SK-N-SH (cell line): ENCODE measurements around the gene PPP1R15B. TPM values are rescaled to one million over a fixed set of nuclear protein-coding genes. Genes with fewer than 3 reads are reported as not detected.

Source experiments
- CTCF ChIA-PET: fragments of 300-600, 350-600 bp; formaldehyde crosslinking; extraction: SDS; loops from one replicate; lab custom pipeline; 2021; lab: Yijun Ruan, JAX
- POLR2A ChIA-PET: fragments of 350-600 bp; sonication (Branson Sonifier 250); formaldehyde crosslinking; extraction: SDS; loops from one replicate; lab custom pipeline; 2020; ENCODE audit warnings: antibody characterized with exemption, inconsistent platforms; lab: Yijun Ruan, JAX
- DNase-seq: peaks from one replicate; pipeline ENCODE4 v3.0.0; 2012
- H2AFZ ChIP-seq: fragments of 200-600 bp; sonication (generic); 2 replicates; pipeline ENCODE4 v1.8.1; 2016; ENCODE audit warnings: antibody characterized with exemption, mild to moderate bottlenecking, low read depth
- H3F3A ChIP-seq: fragments of 200-600 bp; sonication (generic); replicated peaks from 2 replicates; pipeline ENCODE3; 2016; ENCODE audit warnings: antibody characterized with exemption, mild to moderate bottlenecking; ENCODE audit not compliant: insufficient read depth
- H3K27ac ChIP-seq, 2 experiments: fragments of 200-500 bp in 1 of 2; fragments of 200-600 bp in 1 of 2; sonication (Bioruptor generic) in 1 of 2; sonication (generic), shearing (Covaris generic) in 1 of 2; 2 replicates each; pipeline versions ENCODE4 v1.5.1 to v1.6.1; 2014 to 2016; ENCODE audit warnings: low read depth in 2 of 2, inconsistent platforms in 1 of 2, low read length in 1 of 2, mild to moderate bottlenecking in 1 of 2, mixed read lengths in 1 of 2
- H3K27me3 ChIP-seq: fragments of 200-600 bp; sonication (generic), shearing (Covaris generic); 2 replicates; pipeline ENCODE4 v1.6.1; 2016; ENCODE audit warnings: mixed run types; ENCODE audit not compliant: insufficient read depth
- H3K36me3 ChIP-seq, 2 experiments: fragments of 200-500 bp in 1 of 2; fragments of 200-600 bp in 1 of 2; sonication (Bioruptor generic) in 1 of 2; sonication (generic) in 1 of 2; replicated peaks in 1 of 2; 2 replicates each; pipeline versions ENCODE3 to v1.5.1; 2014 to 2016; ENCODE audit warnings: low read length in 1 of 2, mild to moderate bottlenecking in 1 of 2; ENCODE audit not compliant: insufficient read depth in 2 of 2, control insufficient read depth in 1 of 2
- H3K4me1 ChIP-seq, 2 experiments: fragments of 200-500 bp in 1 of 2; fragments of 200-600 bp in 1 of 2; sonication (Bioruptor generic) in 1 of 2; sonication (generic), shearing (Covaris generic) in 1 of 2; 2 replicates each; pipeline versions ENCODE4 v1.5.1 to v1.6.1; 2014 to 2016; ENCODE audit warnings: low read depth in 1 of 2, low read length in 1 of 2, mixed run types in 1 of 2; ENCODE audit not compliant: insufficient read depth in 2 of 2, control insufficient read depth in 1 of 2
- H3K4me2 ChIP-seq: fragments of 200-600 bp; sonication (generic), shearing (Covaris generic); 2 replicates; pipeline ENCODE4 v1.6.1; 2017; ENCODE audit warnings: mixed run types
- H3K4me3 ChIP-seq, 2 experiments: fragments of 200-500 bp in 1 of 2; fragments of 200-600 bp in 1 of 2; sonication (Bioruptor generic) in 1 of 2; sonication (generic), shearing (Covaris generic) in 1 of 2; 2 replicates each; pipeline versions ENCODE4 v1.5.1 to v1.8.1; 2014 to 2016; ENCODE audit warnings: low read depth in 2 of 2, inconsistent platforms in 1 of 2, low read length in 1 of 2, mild to moderate bottlenecking in 1 of 2, mixed read lengths in 1 of 2, moderate library complexity in 1 of 2
- H3K79me2 ChIP-seq: fragments of 200-600 bp; sonication (generic); 2 replicates; pipeline ENCODE4 v1.8.1; 2017; ENCODE audit warnings: mild to moderate bottlenecking; ENCODE audit not compliant: insufficient read depth
- H3K9ac ChIP-seq: fragments of 200-600 bp; sonication (generic); 2 replicates; pipeline ENCODE4 v1.6.1; 2017; ENCODE audit warnings: mixed run types
- H3K9me2 ChIP-seq: fragments of 200-600 bp; sonication (generic); 2 replicates; pipeline ENCODE4 v1.6.1; 2017; ENCODE audit warnings: mixed run types
- H3K9me3 ChIP-seq: fragments of 200-600 bp; sonication (generic); 2 replicates; pipeline ENCODE4 v1.6.1; 2017; ENCODE audit warnings: mixed run types, mild to moderate bottlenecking, moderate library complexity
- H4K20me1 ChIP-seq: fragments of 200-600 bp; sonication (generic); 2 replicates; pipeline ENCODE4 v1.6.1; 2017; ENCODE audit warnings: mild to moderate bottlenecking, mixed run types; ENCODE audit not compliant: insufficient read depth
- ELF1 ChIP-seq: IDR thresholded peaks from 2 replicates; pipeline ENCODE4 v1.4.0; 2012
- FOSL2 ChIP-seq: IDR thresholded peaks from 2 replicates; pipeline ENCODE4 v1.4.0; 2012; ENCODE audit warnings: low read depth, mild to moderate bottlenecking, moderate library complexity, borderline replicate concordance
- FOXM1 ChIP-seq: IDR thresholded peaks from 2 replicates; pipeline ENCODE4 v1.4.0; 2012; ENCODE audit warnings: low read depth, mild to moderate bottlenecking
- MEF2A ChIP-seq: IDR thresholded peaks from 2 replicates; pipeline ENCODE4 v1.4.0; 2012; ENCODE audit warnings: low read depth, borderline replicate concordance
- NRF1 ChIP-seq: IDR thresholded peaks from 2 replicates; pipeline ENCODE4 v1.6.1; 2012; ENCODE audit warnings: low read depth, mild to moderate bottlenecking, low read length
- POLR2AphosphoS5 ChIP-seq: IDR thresholded peaks from 2 replicates; pipeline ENCODE4 v1.6.1; 2012; ENCODE audit warnings: low read depth, low read length
- RCOR1 ChIP-seq: fragments of 150-350 bp; IDR thresholded peaks from 2 replicates; pipeline ENCODE4 v1.6.1; 2017; ENCODE audit warnings: antibody characterized with exemption, low read length
- SIN3A ChIP-seq: IDR thresholded peaks from 2 replicates; pipeline ENCODE4 v1.6.1; 2012; ENCODE audit warnings: low read depth, mild to moderate bottlenecking, low read length, moderate library complexity, borderline replicate concordance
- TEAD4 ChIP-seq: IDR thresholded peaks from 2 replicates; pipeline ENCODE4 v1.4.0; 2012; ENCODE audit warnings: mild to moderate bottlenecking, borderline replicate concordance; ENCODE audit not compliant: insufficient read depth
- ZBTB33 ChIP-seq: IDR thresholded peaks from 2 replicates; pipeline ENCODE4 v1.4.0; 2012; ENCODE audit warnings: low read depth, borderline replicate concordance
- WGBS: methylation state at CpG from one replicate; pipeline ENCODE4 v1.1.6; 2017; ENCODE audit warnings: low lambda C conversion rate; 5-methylcytosine and 5-hydroxymethylcytosine counted together
- polyA plus RNA-seq, 3 experiments: library from polyadenylated mRNA; depleted of rRNA; stranded (reverse); fragments of >200 nt; gene quantifications; 2 replicates each; pipeline ENCODE4 v1.2.3, GENCODE V29; 2012

Gene PPP1R15B
- polyA plus RNA-seq, 1 of the 3 experiments (the other 2 are of a cell fraction): 12.1 TPM

- H3K9me2 ChIP-seq: no peaks in the 10 kb centered on the region
- H4K20me1 ChIP-seq: no peaks in the 10 kb centered on the region
- H3K9me3 ChIP-seq: no peaks in the 10 kb centered on the region
- no peak overlapping the region for H3K27ac ChIP-seq
- peaks cover 11% of the 10 kb centered on the region for H3F3A ChIP-seq
- H2AFZ ChIP-seq: no peak overlapping the region
- H3K4me2 ChIP-seq: no peak overlapping the region
- H3K9ac ChIP-seq: no peak overlapping the region
- POLR2A ChIA-PET: no interaction called here
- H3K36me3 ChIP-seq: peaks cover 0 to 24% of the 10 kb centered on the region in 2 experiments
- H3K4me3 ChIP-seq: no peak overlapping the region
- H3K27me3 ChIP-seq: no peaks in the 10 kb centered on the region
- TF ChIP-seq FOSL2 (no peak), SIN3A (no peak), TEAD4 (no peak), ZBTB33 (no peak), RCOR1 (no peak), FOXM1 (no peak), MEF2A (no peak), NRF1 (no peak)
- TF ChIP-seq, all 33 proteins: peak for 0
- Histone ChIP-seq H3K4me1 (peaks cover 7 to 8% of the 10 kb centered on the region in 2 experiments), H3K79me2 (no peaks in the 10 kb centered on the region)
- CTCF ChIA-PET: interaction anchor here (1.2 to 35.1 kb wide), 4 partner anchors 9 to 289 kb away, joined by 3 to 1005 read pairs (median 68); partner anchors contain the start of gene PIK3C2B
- DNase-seq: no peak
- WGBS: 92% methylated on average over 8 of the region's 8 CpGs
Observed at GRCh38 chr1:204443260-204443619, 31.6 kb upstream of the PPP1R15B start.

GRCh38 chr1:204442376-204443259 is 31.0 kb upstream of the PPP1R15B start:
- Histone ChIP-seq H2AFZ (no peak overlapping the region), H3F3A (peaks cover 17% of the 10 kb centered on the region), H4K20me1 (no peaks in the 10 kb centered on the region), H3K36me3 (peaks cover 0 to 24% of the 10 kb centered on the region in 2 experiments), H3K27me3 (no peaks in the 10 kb centered on the region), H3K4me1 (peaks cover 13 to 14% of the 10 kb centered on the region in 2 experiments), H3K27ac (no peak overlapping the region), H3K79me2 (no peaks in the 10 kb centered on the region), H3K9ac (no peak overlapping the region), H3K9me2 (no peaks in the 10 kb centered on the region), H3K9me3 (no peaks in the 10 kb centered on the region), H3K4me2 (no peak overlapping the region), H3K4me3 (no peak overlapping the region)
- no peak for TF ChIP-seq NRF1
- no peak for TF ChIP-seq ELF1
- no peak for TF ChIP-seq POLR2AphosphoS5
- TF ChIP-seq SIN3A: no peak
- ChIA-PET CTCF (interaction anchor here (1.2 to 35.1 kb wide), 3 partner anchors 8 to 290 kb away, joined by 3 to 1005 read pairs (median 132); partner anchors contain the start of gene PIK3C2B), POLR2A (no interaction called here)
- WGBS: 87% methylated on average over 13 of the region's 13 CpGs
- no peak for DNase-seq
